Stomach smooth muscle (tissue), 2 donors: Measurements from ENCODE around the gene CAPSL.
"Not testable (repeated sequence)": the region's sequence is repeated elsewhere in the genome, so short reads cannot be mapped to it uniquely, and the experiment has no call there.

Experiments used
- H3K27ac ChIP-seq: one replicate; pipeline ENCODE4 v1.7.0; 2013; ENCODE audit warnings: mild to moderate bottlenecking, low read length, inconsistent platforms
- H3K27me3 ChIP-seq, 2 donors: one replicate each; pipeline ENCODE4 v1.7.0; 2013; ENCODE audit warnings: low read length in 2 of 2; ENCODE audit not compliant: insufficient read depth in 2 of 2, control insufficient read depth in 1 of 2
- H3K36me3 ChIP-seq, 2 donors: one replicate each; pipeline ENCODE4 v1.7.0; 2013; ENCODE audit warnings: low read length in 2 of 2; ENCODE audit not compliant: control insufficient read depth in 2 of 2, insufficient read depth in 2 of 2
- H3K4me1 ChIP-seq: one replicate; pipeline ENCODE4 v1.7.0; 2013; ENCODE audit warnings: low read length; ENCODE audit not compliant: control insufficient read depth, insufficient read depth
- H3K4me3 ChIP-seq, 2 donors: one replicate each; pipeline ENCODE4 v1.7.0; 2013; ENCODE audit warnings: low read length in 2 of 2
- H3K9ac ChIP-seq, 2 donors: one replicate each; pipeline ENCODE4 v1.7.0; 2013; ENCODE audit warnings: low read length in 2 of 2, mild to moderate bottlenecking in 1 of 2
- H3K9me3 ChIP-seq, 2 donors: one replicate each; pipeline ENCODE4 v1.7.0; 2013; ENCODE audit warnings: low read length in 2 of 2; ENCODE audit not compliant: control insufficient read depth in 2 of 2
- donor health status: healthy.
- donor health status: Pancreatic carcinoma.

Gene CAPSL

GRCh38 chr5:35908228-35908627 is 30.2 kb downstream of the CAPSL start:
- Histone ChIP-seq H3K36me3 (no peaks in the 10 kb centered on the region), H3K4me1 (no peaks in the 10 kb centered on the region), H3K9ac (no peak overlapping the region), H3K27ac (no peak overlapping the region), H3K27me3 (no peaks in the 10 kb centered on the region), H3K4me3 (no peak overlapping the region), H3K9me3 (peaks cover 2 to 3% of the 10 kb centered on the region in 2 donors)

DNA sequence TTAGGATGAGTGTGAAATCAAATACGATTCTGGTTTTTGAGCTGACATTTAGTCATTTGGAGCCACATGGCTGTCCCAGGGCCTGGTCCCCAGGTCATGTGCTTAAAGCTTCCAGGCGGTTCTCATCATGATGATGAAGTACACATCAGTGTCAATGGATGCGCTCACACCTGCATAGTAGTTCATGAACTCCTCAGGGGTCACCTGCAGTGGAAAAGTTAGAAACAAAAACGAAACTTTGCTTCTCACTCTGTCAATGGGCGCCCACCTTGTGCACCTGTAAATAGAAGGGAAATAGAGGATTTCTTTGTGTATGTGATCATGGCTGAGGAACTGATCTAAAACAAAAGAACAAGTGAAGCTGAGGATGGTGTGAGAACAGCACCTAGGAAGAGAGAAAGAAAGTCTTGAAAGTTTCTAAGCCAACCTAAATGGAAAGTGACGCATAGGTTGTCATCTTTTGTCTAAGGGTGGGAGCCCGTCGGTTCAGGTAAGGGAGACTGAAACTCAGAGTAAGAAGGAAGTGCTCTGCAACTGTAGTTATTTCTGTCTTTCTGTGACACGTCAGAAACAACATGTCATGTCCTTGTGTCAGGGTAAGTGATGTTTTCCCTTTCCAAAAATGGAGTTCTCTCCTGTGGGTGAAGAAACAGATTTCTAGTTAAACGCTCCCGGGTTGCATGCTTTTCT is 33.8 kb downstream of the CAPSL start:
- H3K27me3 ChIP-seq = no peaks in the 10 kb centered on the region
- no peak overlapping the region for H3K9ac ChIP-seq
- no peak overlapping the region for H3K4me3 ChIP-seq
- H3K4me1 ChIP-seq = no peaks in the 10 kb centered on the region
- H3K27ac ChIP-seq = no peak overlapping the region
- no peaks in the 10 kb centered on the region for H3K36me3 ChIP-seq
- no peaks in the 10 kb centered on the region for H3K9me3 ChIP-seq

DNA sequence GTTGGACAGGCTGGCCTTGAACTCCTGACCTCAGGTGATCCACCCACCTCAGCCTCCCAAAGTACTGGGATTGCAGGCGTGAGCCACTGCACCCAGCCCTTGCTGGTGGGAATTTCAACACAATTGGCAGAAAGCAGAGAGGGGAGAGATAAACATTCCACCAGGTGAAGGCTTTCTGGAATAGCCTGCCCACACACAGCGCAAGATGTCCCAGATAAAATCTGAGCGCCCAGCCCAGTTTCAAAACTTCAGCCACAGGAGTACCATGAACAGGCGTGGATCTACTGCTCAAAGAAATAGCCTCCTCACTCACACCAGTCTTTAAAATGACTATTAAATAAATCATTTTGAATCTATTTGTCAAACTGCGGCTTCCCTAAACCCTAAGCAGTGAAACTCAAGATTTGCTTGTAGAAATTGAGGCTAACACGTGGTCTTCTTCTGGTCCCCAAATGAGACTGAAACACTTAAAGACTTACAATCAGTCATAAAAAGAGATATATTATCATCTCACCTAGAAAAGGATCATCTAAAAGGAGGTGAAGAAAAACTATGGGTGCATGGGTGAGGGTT is 34.7 kb downstream of the CAPSL start:
- no peak overlapping the region for H3K4me3 ChIP-seq
- H3K27me3 ChIP-seq = no peaks in the 10 kb centered on the region
- no peaks in the 10 kb centered on the region for H3K4me1 ChIP-seq
- H3K9ac ChIP-seq = no peak overlapping the region
- H3K36me3 ChIP-seq = no peaks in the 10 kb centered on the region
- no peak overlapping the region for H3K27ac ChIP-seq
- H3K9me3 ChIP-seq = no peaks in the 10 kb centered on the region

DNA sequence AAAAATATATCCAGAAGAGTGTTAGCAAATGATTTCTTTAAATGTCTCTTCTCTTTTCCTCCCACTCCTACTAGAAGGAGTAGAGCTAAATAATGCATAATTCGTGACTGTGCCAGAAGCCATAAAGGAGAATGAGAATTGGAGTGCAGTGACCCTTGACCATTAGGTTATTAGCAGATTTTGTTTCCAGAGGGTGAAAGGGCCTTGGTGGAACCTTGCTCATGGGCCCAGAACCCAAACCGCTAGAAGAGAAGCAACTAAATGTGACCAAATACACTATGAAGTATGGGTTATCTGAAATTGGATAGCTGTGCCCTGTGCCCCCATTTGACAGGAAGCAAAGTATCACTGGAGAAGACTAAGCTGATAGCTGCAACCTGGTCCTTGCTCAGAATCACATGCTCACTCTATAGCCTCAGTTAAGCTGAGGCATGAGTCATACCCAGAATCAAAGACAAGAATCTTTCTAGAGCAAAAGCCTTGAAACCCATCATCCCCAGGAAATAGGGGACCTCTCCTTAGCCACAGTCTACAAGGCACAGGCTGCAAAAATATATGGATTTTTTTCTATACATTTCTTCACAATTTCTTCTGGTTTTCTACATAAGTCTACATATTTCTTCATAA is 36.3 kb downstream of the CAPSL start:
- no peaks in the 10 kb centered on the region for H3K27me3 ChIP-seq
- H3K27ac ChIP-seq = no peak overlapping the region
- no peaks in the 10 kb centered on the region for H3K36me3 ChIP-seq
- H3K9me3 ChIP-seq = no peaks in the 10 kb centered on the region
- H3K4me1 ChIP-seq = no peaks in the 10 kb centered on the region
- no peak overlapping the region for H3K4me3 ChIP-seq
- no peak overlapping the region for H3K9ac ChIP-seq

GRCh38 chr5:35900972-35901695 is 37.3 kb downstream of the CAPSL start:
- Histone ChIP-seq H3K27ac (no peak overlapping the region), H3K27me3 (no peaks in the 10 kb centered on the region), H3K4me1 (no peaks in the 10 kb centered on the region), H3K9me3 (no peaks in the 10 kb centered on the region), H3K36me3 (no peaks in the 10 kb centered on the region), H3K9ac (no peak overlapping the region), H3K4me3 (no peak overlapping the region)

DNA sequence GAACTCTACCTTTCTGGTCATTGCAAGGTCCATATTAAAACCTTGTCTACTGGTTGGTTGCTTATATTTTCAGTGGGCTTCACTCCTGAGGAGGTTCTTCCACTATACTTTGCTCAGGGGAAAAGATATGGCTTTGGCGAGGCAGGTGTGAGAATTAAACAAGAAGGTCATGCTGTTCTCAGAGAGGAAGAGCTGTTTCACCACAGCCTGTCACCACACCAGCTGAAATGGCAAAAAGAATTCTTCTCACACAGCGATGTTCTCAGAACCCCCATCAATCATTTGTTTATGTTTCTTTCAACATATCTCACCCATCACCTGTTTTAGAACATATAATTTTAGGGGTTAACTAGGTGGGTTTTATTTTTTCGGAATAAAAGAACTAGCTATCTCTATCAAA is 38.6 kb downstream of the CAPSL start:
- no peaks in the 10 kb centered on the region for H3K27me3 ChIP-seq
- no peaks in the 10 kb centered on the region for H3K4me1 ChIP-seq
- H3K9ac ChIP-seq = no peak overlapping the region
- H3K9me3 ChIP-seq = no peaks in the 10 kb centered on the region
- H3K4me3 ChIP-seq = no peak overlapping the region
- H3K36me3 ChIP-seq = no peaks in the 10 kb centered on the region
- no peak overlapping the region for H3K27ac ChIP-seq

GRCh38 chr5:35898952-35899660 is 39.3 kb downstream of the CAPSL start:
- no peaks in the 10 kb centered on the region for H3K9me3 ChIP-seq
- no peak overlapping the region for H3K9ac ChIP-seq
- no peaks in the 10 kb centered on the region for H3K36me3 ChIP-seq
- no peak overlapping the region for H3K27ac ChIP-seq
- no peak overlapping the region for H3K4me3 ChIP-seq
- H3K27me3 ChIP-seq = no peaks in the 10 kb centered on the region
- H3K4me1 ChIP-seq = no peaks in the 10 kb centered on the region

GRCh38 chr5:35894131-35894530 is 44.3 kb downstream of the CAPSL start:
- Histone ChIP-seq H3K27me3 (no peaks in the 10 kb centered on the region), H3K9me3 (no peaks in the 10 kb centered on the region)

DNA sequence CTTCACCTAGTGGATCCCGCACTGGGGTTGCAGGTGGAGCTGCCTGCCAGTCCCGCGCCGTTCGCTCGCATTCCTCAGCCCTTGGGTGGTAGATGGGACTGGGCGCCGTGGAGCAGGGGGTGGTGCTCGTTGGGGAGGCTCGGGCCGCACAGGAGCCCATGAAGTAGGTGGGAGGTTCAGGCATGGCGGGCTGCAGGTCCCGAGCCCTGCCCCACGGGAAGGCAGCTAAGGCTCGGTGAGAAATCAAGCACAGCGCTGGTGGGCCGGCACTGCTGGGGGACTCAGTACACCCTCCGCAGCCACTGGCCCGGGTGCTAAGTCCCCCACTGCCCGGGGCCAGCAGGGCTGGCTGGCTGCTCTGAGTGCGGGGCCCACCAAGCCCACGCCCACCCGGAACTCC is 45.6 kb downstream of the CAPSL start:
- not testable (repeated sequence) for H3K27me3 ChIP-seq, H3K9ac ChIP-seq, H3K9me3 ChIP-seq, H3K4me1 ChIP-seq, H3K27ac ChIP-seq, H3K36me3 ChIP-seq, H3K4me3 ChIP-seq

More at GRCh38 chr5:35894131-35894530, 44.3 kb downstream of the CAPSL start:
- Histone ChIP-seq H3K4me1 (no peaks in the 10 kb centered on the region), H3K36me3 (no peaks in the 10 kb centered on the region), H3K27ac (no peak overlapping the region), H3K4me3 (no peak overlapping the region), H3K9ac (no peak overlapping the region)
